Measurements from ENCODE around the gene DUSP6. TPM values are rescaled to one million over a fixed set of nuclear protein-coding genes. Genes with fewer than 3 reads are reported as not detected.

Gene DUSP6
- total RNA-seq, 2 donors from 2014 or later, result 30.6 to 36.2 TPM

- intact Hi-C loops (cut with DNase I), result no loop called here
- 77% methylated on average over 8 of the region's 8 CpGs for WGBS
These were observed 24.7 kb downstream of the DUSP6 start for GRCh38 chr12:89327486-89328094.

GRCh38 chr12:89326239-89327040 is 25.9 kb downstream of the DUSP6 start:
- no peak overlapping the region for H3K27ac ChIP-seq

More at GRCh38 chr12:89327486-89328094, 24.7 kb downstream of the DUSP6 start:
- DNase-seq (ENCODE audit: low spot score), result no peak
- Histone ChIP-seq H3K27ac (no peak overlapping the region), H3K4me1 (replicated peaks) (no peaks in the 10 kb centered on the region), H3K9me3 (no peaks in the 10 kb centered on the region), H3K4me3 (no peak overlapping the region), H3K27me3 (replicated peaks; ENCODE audit: insufficient read depth) (no peaks in the 10 kb centered on the region), H3K36me3 (no peaks in the 10 kb centered on the region)
- TF ChIP-seq POLR2AphosphoS5 (IDR thresholded peaks at IDR 0.05) (no peak), POLR2A (IDR thresholded peaks at IDR 0.05) (no peak), CTCF (IDR thresholded peaks at IDR 0.05) (no peak)

GRCh38 chr12:89325495-89325894 is 26.8 kb downstream of the DUSP6 start:
- Histone ChIP-seq H3K27ac (no peak overlapping the region), H3K36me3 (no peaks in the 10 kb centered on the region), H3K27me3 (replicated peaks; ENCODE audit: insufficient read depth) (no peaks in the 10 kb centered on the region), H3K4me3 (no peak overlapping the region), H3K4me1 (replicated peaks) (no peaks in the 10 kb centered on the region), H3K9me3 (no peaks in the 10 kb centered on the region)
- intact Hi-C loops (cut with DNase I), result no loop called here
- TF ChIP-seq CTCF (IDR thresholded peaks at IDR 0.05) (no peak), POLR2A (IDR thresholded peaks at IDR 0.05) (no peak), POLR2AphosphoS5 (IDR thresholded peaks at IDR 0.05) (no peak)
- DNase-seq (ENCODE audit: low spot score), result no peak
- 85% methylated on average over 3 of the region's 3 CpGs for WGBS

More at GRCh38 chr12:89326239-89327040, 25.9 kb downstream of the DUSP6 start:
- no peaks in the 10 kb centered on the region for H3K4me1 ChIP-seq (replicated peaks)
- no peaks in the 10 kb centered on the region for H3K36me3 ChIP-seq
- intact Hi-C loops (cut with DNase I), result no loop called here
- TF ChIP-seq POLR2A (IDR thresholded peaks at IDR 0.05) (no peak), CTCF (IDR thresholded peaks at IDR 0.05) (no peak), POLR2AphosphoS5 (IDR thresholded peaks at IDR 0.05) (no peak)
- H3K4me3 ChIP-seq, result no peak overlapping the region
- WGBS, result 84% methylated on average over 9 of the region's 9 CpGs
- H3K27me3 ChIP-seq (replicated peaks; ENCODE audit: insufficient read depth), result no peaks in the 10 kb centered on the region
- no peaks in the 10 kb centered on the region for H3K9me3 ChIP-seq
- DNase-seq (ENCODE audit: low spot score), result no peak

- H3K27me3 ChIP-seq (replicated peaks; ENCODE audit: insufficient read depth), result no peaks in the 10 kb centered on the region
- no peaks in the 10 kb centered on the region for H3K9me3 ChIP-seq
- DNase-seq (ENCODE audit: low spot score), result no peak
- intact Hi-C loops (cut with DNase I), result no loop called here
- no peak overlapping the region for H3K27ac ChIP-seq
- 86% methylated on average over 7 of the region's 7 CpGs for WGBS
- no peaks in the 10 kb centered on the region for H3K4me1 ChIP-seq (replicated peaks)
- H3K36me3 ChIP-seq, result no peaks in the 10 kb centered on the region
- TF ChIP-seq CTCF (IDR thresholded peaks at IDR 0.05) (no peak), POLR2AphosphoS5 (IDR thresholded peaks at IDR 0.05) (no peak), POLR2A (IDR thresholded peaks at IDR 0.05) (no peak)
- no peak overlapping the region for H3K4me3 ChIP-seq
These were observed 27.9 kb downstream of the DUSP6 start for GRCh38 chr12:89324437-89324836.
